ENCODE measurements around the gene CA12. TPM values are rescaled to one million over a fixed set of nuclear protein-coding genes. Genes with fewer than 3 reads are reported as not detected.

CA12 gene
- total and polyA plus RNA-seq, 12 donors = under 0.01 to 1.4 (median 0.31) TPM; not detected in 2

DNA sequence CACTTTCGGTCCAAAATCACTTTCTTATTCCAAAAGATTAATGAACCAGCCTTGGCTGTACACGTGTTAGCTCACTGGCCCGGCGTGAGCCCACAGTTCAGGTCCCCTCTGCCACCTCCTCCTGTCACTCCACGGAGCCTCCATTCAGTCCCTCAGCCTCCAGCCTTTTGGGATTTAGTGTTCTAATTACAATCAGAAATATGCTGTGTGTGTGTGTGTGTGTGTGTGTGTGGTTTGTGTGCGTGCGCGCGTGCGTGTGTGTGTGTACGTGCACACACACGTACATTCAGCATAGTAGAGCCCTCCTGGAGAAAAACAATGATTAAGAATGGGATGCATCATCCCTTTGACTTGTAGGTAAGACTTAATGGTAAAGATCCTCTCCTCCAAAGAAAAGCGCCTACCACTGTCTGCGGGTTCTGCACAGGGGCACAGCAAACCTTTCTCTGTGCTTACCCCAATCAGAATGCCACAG, 801 bp downstream of the CA12 start:
- H3K27ac ChIP-seq = no peak overlapping the region
- intact Hi-C loops (cut with DNase I) = no loop called here
- H3K9me3 ChIP-seq (replicated peaks in 1 of 3) = no peaks in the 10 kb centered on the region
- no peak for DNase-seq
- 75 to 82% (median 77%) methylated on average over 14 of the region's 14 CpGs for WGBS, 4 donors
- H3K4me3 ChIP-seq = peak overlapping the region in 1 of 4 donors; percentile 61
- TF ChIP-seq, protein P1, sequence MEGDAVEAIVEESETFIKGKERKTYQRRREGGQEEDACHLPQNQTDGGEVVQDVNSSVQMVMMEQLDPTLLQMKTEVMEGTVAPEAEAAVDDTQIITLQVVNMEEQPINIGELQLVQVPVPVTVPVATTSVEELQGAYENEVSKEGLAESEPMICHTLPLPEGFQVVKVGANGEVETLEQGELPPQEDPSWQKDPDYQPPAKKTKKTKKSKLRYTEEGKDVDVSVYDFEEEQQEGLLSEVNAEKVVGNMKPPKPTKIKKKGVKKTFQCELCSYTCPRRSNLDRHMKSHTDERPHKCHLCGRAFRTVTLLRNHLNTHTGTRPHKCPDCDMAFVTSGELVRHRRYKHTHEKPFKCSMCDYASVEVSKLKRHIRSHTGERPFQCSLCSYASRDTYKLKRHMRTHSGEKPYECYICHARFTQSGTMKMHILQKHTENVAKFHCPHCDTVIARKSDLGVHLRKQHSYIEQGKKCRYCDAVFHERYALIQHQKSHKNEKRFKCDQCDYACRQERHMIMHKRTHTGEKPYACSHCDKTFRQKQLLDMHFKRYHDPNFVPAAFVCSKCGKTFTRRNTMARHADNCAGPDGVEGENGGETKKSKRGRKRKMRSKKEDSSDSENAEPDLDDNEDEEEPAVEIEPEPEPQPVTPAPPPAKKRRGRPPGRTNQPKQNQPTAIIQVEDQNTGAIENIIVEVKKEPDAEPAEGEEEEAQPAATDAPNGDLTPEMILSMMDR (IDR thresholded peaks at IDR 0.05) = no peak
- TF ChIP-seq POLR2A (IDR thresholded peaks at IDR 0.05) = no peak
- H3K27me3 ChIP-seq = peaks cover 29% of the 10 kb centered on the region
- no peaks in the 10 kb centered on the region for H3K36me3 ChIP-seq (replicated peaks in 1 of 2)
- peaks cover 0 to 11% of the 10 kb centered on the region in 2 donors for H3K4me1 ChIP-seq (replicated peaks in 1 of 2)

DNA sequence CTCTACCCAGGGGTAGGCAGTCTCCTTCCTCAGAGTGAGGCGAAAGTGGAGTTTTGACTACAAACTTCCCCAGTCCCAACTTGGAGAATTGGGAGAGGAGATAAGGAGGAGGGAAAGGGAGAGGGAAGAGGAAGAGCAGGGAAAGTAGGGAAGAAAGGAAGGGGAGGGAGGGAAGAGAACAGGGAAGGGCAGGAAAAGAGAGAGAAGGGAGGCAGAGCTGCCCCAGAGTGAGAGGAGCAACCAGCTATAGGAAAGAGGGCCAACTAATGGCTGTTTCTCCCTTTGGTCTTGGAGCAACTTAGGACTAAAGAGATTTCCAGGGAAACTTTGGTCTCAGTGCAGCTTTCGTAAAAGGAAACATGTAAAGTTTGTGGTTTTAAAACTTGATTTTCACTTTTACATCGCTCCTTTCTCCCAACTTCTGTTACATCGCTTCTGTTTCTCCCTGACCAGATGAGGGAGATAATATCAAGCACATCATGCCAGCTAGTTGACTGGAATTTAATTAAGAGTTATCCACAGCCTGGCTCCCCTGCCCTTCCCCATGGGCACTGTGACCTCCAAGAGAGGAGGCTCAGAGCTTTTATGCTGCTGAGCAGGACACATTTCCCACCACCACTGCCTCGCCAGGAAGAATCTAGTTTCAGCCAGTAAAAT, 1.4 kb downstream of the CA12 start:
- H3K27me3 ChIP-seq = peaks cover 29% of the 10 kb centered on the region

DNA sequence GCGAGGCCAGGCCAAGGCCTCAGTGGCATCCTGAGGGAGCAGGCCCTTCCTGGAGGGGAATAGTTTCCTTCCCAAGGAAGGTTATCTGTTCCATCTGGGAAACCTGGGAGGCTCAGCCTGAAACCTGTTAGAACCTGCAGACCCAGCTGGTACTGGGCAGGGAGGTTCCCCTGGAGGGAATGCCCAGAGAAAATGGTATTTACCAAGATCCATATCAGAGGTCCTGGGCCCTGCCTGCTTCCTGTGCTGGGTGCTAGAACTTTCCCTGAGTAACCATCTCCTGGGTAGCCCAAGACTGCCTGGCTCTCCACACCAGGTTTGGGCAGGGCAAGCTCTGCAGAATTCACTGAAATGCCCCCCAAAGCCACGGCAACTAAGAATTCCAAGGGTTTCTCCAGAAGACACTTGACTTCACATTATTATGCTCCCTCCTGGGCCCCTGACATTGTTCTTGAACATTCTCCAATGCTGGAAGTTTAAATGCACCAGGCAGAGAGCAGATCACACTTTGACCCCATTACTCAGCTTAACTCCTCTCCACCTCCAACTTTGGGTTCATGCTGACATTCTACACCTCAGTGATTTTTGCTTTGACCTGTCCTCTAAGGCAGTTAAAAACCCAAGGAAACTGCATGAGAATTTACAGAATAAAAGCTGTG, 2.0 kb downstream of the CA12 start:
- H3K9me3 ChIP-seq (replicated peaks in 1 of 3) = no peaks in the 10 kb centered on the region
- DNase-seq = no peak
- 83 to 91% (median 89%) methylated on average over 2 of the region's 2 CpGs for WGBS, 4 donors
- TF ChIP-seq, protein P1 (IDR thresholded peaks at IDR 0.05) = no peak
- TF ChIP-seq POLR2A (IDR thresholded peaks at IDR 0.05) = no peak
- peaks cover 29% of the 10 kb centered on the region for H3K27me3 ChIP-seq
- no peak overlapping the region for H3K27ac ChIP-seq
- H3K4me3 ChIP-seq = no peak overlapping the region
- intact Hi-C loops (cut with DNase I) = no loop called here
- H3K36me3 ChIP-seq (replicated peaks in 1 of 2) = no peaks in the 10 kb centered on the region
- H3K4me1 ChIP-seq (replicated peaks in 1 of 2) = peaks cover 0 to 11% of the 10 kb centered on the region in 2 donors

More for the DNA sequence above, 1.4 kb downstream of the CA12 start:
- H3K4me1 ChIP-seq (replicated peaks in 1 of 2) = peaks cover 0 to 11% of the 10 kb centered on the region in 2 donors
- no peak for DNase-seq
- H3K9me3 ChIP-seq (replicated peaks in 1 of 3) = no peaks in the 10 kb centered on the region
- intact Hi-C loops (cut with DNase I) = no loop called here
- H3K4me3 ChIP-seq = no peak overlapping the region
- no peak for TF ChIP-seq POLR2A (IDR thresholded peaks at IDR 0.05)
- TF ChIP-seq, protein P1 (IDR thresholded peaks at IDR 0.05) = no peak
- H3K27ac ChIP-seq = no peak overlapping the region
- 76 to 91% (median 82%) methylated on average over 5 of the region's 5 CpGs for WGBS, 4 donors
- H3K36me3 ChIP-seq (replicated peaks in 1 of 2) = no peaks in the 10 kb centered on the region

DNA sequence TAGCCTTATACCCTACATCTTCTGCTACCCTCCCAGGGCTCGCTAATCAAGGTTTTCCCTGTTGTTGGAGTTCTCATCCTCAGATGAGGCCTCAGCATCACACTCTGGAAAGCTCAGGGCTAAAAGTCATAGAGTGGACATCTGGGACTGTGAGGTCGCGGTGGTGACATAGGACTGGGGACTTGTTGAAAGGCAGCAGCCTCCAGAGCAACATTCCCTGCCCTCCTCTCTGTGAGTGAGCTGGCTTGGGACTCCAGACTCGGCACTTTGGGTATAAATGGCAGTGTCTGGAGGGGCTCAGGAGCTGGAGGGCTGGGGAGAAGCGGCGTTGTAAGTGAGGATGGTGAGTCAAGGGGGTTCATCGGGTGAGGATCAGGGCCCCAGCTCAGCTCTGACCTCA, 2.7 kb downstream of the CA12 start:
- Histone ChIP-seq H3K4me3 (no peak overlapping the region), H3K4me1 (replicated peaks in 1 of 2) (peaks cover 0 to 11% of the 10 kb centered on the region in 2 donors), H3K36me3 (replicated peaks in 1 of 2) (no peaks in the 10 kb centered on the region), H3K27ac (no peak overlapping the region), H3K27me3 (peaks cover 29% of the 10 kb centered on the region), H3K9me3 (replicated peaks in 1 of 3) (no peaks in the 10 kb centered on the region)
- TF ChIP-seq POLR2A (IDR thresholded peaks at IDR 0.05) = no peak
- TF ChIP-seq, protein P1 (IDR thresholded peaks at IDR 0.05) = no peak
- 70 to 89% (median 86%) methylated on average over 7 of the region's 7 CpGs for WGBS, 4 donors
- DNase-seq = no peak
- intact Hi-C loops (cut with DNase I) = no loop called here
